GM19193 (cell line): ENCODE results near the gene GTPBP4.

Source experiments
- POLR2A ChIP-seq: IDR thresholded peaks from 4 replicates; pipeline ENCODE4 v1.6.1; 2011; ENCODE audit not compliant: insufficient read depth, insufficient read length; ENCODE audit errors: extremely low read depth

The GTPBP4 gene

DNA sequence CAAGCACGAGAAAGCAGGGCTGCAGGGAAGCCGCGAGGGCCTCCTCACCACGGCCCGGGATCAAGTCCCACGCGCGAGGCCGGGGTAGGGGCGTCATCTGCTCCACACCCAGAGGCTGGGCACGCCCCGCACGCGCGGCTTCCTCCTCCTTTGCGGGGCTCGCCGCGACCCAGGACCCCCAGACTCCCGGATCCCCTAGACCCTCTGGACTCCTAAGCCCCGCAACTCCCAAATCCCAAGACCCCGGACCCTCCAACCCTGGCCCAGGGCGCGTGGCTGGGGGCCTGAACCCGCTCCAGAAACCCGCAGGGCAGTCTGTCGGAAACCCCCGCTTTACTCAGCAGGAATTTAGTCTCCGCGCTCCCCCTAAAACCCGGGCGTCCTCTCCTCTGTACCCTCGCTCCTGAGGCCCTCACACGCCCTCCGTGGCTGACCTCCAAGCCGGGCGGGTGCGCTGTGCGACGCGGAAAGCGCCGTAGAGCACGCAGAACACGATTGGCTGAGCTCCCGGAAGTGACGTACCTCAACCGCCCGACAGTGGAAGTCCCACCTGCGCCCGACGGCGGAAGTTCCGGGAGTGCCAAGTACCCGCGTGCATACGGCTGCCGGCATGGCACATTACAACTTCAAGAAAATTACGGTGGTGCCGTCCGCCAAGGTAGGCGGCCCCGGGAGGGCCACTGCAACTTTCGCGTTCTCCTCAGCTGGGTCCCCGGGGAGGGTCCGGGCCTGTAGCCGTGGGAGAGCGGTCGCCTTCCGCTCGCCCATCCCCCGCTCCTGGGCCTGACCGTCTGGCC, at the start of gene GTPBP4:
Gene GTPBP4, plus strand, starts transcription at position 565 of the 797 bp plus-strand sequence. Its CDS starts 46 bp downstream, at position 611.
- TF ChIP-seq POLR2A, result peak; percentile 86

DNA sequence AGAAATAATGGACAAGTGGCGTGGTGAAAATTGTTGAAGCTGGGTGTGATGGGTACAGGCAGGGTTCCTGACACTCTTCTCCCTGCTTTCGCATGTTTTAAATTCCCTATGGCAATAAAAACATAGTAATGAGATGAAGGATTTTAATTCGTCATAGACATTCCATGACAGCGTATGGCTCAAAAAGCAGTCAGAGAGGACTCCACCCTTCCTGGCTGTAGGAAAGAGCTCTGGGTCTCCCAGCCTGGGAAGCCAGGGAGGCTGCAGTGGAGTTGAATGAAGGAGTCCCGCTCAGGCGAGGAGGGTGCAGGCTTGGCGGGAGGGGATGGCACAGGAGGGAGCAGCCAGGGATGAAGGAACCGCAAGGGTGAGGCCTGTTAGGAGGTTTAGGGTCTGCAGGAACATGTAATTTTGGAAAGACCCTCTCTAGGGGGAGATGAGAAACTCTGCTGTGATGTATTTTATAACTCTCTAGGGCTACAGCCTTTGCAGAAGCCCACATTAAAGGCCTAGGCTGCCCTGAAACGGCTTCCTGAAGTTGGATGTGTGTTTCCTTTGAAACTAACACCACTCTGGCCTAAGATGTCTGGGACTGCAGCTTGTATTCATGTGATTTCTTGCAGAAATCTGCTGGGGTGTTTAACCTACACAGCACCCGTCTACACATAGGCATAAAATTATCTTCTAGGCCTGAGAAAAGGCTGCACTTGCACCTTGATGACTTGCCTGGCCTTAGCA, 49.1 kb upstream of the GTPBP4 start:
- no peak for TF ChIP-seq POLR2A

DNA sequence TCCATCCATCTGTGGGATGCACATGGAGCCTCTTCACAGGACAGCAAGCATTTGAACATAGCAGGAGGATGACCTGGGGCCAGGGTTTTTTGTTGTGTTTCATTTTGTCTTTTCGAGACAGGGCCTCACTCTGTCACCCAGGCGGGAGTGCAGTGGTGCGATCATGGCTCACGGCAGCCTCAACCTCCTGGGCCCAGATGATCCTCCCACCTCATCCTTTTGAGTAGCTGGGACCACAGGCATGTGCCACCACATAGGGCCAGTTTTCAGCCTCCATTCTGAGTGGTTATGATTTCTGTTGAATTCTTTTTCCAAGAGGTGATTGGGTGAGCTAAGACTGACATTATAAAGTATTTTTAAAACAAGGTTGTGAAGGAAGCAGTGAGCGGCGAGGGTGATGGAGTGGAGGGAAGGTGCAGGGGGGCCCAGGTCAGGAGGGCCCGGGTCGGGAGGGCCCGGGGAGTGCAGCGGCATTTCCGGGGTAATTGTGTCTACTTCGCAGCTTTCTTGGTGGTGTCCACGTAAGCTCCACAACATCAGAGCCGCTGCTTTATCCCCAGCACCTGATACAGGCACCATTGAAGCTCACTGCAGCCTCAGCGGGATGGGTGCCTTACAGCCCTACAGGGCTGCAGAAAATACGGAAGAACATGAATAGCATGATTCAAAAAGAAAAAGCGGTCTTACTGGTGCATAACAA, 44.8 kb upstream of the GTPBP4 start:
- no peak for TF ChIP-seq POLR2A

DNA sequence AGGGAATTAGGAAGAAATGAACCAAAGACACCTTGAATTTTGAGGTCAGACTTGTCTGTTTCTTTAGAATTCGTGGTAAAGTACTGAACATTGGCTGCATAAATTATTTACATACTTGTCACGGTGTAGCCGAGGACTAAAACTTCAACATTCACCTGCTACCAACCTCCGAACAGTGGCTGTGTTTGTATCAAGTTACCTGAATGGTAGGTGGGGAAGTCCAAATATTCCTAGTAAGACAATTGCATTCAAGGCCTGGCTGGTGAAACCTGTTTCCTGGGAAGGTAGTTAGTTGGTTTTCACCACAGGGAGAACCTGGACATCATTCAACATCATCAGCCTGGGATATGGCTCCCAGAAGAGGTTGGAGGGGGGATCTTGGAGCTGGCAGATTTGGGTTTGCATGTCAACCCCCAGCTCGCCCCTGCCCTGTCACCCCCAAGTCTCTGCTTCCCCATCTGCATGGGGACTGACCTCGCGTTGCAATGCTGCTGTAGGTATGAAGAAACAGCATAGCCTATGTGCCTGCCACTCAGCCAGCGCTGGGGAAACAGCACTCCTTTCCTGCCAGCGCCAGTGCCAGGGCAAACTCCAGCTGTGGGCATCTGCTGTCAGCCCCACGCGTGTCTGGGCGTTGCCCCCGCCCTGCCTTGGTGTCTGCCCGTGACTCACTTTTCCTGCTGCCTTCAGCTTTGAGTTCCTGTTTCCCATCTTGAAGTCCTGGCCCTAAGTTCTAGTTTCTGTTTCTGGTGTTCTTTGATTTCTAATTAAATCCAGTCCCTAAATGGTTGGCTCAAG, 44.0 kb upstream of the GTPBP4 start:
- peak; percentile 36 for TF ChIP-seq POLR2A

DNA sequence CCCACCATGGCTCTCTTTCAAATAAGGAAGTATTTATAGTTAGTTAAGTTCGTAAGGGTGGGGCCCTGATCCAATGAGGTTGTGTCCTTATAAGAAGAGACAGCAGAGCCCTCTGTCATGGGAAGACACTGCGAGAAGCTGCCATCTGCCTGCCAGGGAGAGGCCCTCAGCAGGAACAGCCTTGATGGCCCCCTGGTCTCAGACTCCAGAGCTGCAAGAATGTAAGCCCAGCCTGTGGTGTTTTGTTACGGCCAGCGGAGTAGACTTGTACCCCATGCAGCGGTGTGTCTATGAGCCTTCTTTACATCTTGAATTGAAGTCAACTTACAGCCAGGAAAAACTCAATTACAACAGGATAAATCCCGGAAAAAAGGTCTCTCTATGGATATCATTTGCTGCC, 42.5 kb upstream of the GTPBP4 start:
- TF ChIP-seq POLR2A, result no peak

DNA sequence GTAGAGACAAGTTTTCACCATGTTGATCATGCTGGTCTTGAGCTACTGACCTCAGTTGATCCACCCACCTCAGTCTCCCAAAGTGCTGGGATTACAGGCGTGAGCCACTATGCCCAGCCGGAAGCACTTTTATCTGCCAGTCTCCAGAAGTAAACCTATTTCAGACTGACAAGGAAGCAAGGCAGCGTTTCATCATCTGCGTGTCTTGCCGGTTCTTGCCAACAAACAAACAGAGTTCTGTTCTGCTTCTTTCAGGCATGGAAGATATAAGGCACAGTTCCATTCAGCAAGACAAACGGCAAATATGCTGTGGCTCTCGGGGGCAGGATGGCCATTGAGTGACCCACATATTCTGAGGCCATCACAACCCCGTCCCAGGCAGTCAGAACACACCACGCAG, 41.2 kb upstream of the GTPBP4 start:
- TF ChIP-seq POLR2A, result no peak

DNA sequence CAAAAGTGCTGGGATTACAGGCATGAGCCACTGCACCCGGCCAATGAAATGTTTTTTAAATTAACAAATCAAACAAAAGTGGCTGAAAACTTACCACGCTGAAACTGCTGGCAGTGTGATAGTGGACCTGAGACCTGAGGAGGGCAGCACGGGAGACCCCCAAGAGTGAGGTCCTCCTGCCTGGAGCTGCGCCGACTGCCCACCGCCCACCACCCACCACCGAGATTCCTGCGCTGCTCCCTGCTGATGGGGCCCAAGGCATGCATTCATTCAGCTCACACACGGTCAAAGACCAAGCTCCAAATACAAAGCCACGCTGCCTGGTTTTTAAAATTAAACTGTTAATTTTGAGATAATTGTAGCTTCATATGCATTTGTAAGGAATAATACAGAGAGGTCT, 40.4 kb upstream of the GTPBP4 start:
- no peak for TF ChIP-seq POLR2A

DNA sequence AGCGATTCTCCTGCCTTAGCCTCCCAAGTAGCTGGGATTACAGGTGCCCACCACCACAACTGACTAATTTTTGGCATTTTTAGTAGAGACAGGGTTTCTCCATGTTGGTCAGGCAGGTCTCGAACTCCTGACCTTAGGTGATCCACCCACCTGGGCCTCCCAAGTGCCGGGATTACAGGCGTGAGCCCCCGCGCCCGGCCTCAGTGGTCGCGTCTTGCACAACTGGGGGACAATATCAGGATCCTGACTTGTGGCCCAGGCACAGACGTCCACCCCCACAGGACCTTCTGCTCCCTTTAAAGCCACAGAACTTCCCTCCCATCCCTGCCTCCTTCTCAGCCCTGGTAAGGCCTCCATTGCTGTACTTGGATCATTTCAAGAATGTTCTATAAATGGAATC, 39.9 kb upstream of the GTPBP4 start:
- TF ChIP-seq POLR2A, result no peak

DNA sequence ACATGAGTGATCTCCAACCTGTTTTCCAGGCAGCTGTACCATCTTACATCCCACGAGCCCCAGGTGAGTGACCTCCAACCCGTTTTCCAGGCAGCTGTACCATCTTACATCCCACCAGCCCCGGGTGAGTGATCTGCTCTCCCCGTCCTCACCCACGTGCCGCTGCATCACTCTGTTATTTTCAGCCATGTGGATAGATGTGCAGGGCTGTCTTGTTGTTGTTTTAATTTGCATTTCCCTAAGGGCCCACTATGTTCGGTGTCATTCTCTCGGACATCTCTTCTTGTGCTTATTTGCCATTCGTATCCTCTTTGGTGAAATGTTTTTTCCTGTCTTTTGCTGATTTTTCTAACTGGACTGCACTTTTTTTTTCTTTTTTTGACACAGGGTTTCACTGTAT, 38.8 kb upstream of the GTPBP4 start:
- TF ChIP-seq POLR2A, result no peak

DNA sequence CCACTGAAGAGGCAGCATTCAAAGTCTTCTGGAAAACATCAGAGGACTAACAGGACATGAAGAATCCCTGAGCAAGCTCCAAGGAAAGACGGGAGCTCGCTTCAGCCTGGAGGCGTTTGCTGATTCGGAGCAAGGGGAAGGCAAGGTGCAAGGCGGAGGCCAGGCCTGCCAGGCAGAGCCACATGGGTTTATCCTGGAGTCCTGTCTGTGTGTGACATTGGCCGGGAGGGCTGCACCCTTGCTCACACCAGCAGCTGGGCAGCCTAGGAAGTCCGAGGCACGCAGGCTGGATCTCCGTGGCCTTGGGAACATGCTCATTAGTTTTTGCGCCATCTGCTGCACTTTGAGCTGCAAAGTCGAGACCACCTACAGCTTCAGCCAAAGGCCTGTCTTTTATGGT, 34.4 kb upstream of the GTPBP4 start:
- no peak for TF ChIP-seq POLR2A

DNA sequence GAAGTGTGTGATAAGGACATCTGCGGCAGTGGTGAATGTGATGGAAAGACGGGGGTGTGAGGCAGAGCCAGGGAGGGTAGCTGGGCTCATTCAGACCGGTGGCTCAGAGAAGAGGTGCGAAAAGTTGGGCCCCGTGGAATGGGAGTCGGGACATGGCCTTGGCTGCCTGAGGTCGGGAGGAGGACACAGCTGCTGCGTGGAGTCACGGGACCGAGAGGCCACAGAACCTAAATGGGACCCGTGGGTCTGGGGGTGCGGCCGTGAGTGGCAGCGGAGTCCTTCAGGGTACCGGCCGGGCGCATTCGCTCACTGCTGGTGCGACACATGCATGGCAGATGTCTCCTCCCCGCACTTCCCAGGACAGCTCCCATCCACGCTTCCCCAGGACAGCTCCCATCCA, 33.8 kb upstream of the GTPBP4 start:
- no peak for TF ChIP-seq POLR2A

DNA sequence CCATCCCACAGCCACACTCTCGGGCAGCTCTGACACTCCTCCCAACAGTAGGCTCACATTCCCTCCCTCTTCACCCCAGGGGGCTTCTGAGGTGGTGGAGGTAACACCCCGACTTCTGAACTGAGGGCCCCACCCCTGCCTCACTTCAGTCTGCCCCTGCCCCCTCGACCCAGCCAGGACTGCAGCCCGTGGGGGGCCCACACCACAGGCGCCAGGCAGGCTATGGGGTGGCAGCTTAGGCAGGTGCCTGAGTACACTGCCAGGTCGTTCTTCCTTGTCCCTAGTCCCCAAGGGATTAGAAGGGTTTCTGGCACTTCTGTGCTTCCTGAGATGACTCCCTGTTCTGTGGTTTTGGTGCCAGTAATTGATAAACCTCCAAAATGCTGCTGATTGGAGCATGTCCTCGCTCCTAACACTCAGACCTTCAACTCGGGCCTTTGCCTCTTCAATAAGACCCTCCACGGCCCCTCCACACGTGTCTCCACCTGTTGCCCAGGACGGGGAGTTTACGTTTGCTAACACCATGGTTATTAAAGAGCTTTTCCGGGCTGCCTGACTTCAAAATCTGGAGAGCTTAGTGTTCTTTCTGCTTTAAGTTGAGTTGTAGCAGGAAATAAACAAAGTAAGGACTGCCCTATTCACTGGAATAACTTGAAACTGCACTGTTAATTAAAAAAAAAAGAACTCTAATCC, 33.0 kb upstream of the GTPBP4 start:
- no peak for TF ChIP-seq POLR2A

DNA sequence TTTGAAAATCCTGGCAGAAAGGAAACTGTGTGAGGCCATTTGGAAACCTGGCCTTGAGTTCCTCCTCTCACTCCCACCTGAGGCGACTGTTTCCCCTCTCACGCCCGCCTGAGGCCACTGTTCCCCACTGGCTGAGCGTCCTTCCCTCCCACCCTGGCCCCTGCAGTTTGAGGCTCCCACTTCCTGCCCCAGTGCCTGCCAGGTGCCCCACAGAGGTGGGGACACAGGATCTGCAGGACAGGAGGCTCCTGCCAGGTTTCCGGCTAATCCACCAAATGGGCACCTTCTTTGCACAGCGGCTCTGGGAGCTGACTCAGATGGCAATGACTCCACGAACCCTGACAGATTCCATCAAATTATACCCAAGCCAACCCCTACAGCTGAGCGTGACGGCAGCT, 32.4 kb upstream of the GTPBP4 start:
- TF ChIP-seq POLR2A, result no peak

DNA sequence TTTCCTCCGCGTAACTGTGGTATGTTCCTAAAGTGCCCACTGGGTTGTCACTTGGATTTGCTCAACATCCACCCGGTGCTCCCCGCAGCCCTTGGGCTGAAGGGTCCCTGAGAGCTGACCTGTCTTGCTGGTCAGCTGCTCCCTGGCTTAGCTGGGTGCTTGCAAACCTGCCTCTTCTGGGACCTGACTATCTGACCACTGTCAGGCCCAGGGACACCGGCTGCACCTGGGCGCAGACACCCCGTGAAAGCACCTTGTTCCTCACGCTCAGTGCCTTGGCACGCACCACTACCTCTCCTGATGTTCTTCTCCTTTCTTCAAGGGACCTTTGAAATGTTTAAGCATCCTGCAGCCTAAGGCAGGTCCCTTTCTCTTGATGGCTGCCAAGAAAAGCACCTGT, 30.1 kb upstream of the GTPBP4 start:
- TF ChIP-seq POLR2A, result no peak
